Kidney glomerular epithelial cell (primary cell): ENCODE results near the gene CDK19.
A peak's percentile ranks its signal among the peaks of the same experiment; 100 is the strongest.

Source experiments
- DNase-seq: peaks from one replicate; lab custom pipeline; 2025; lab: John Stamatoyannopoulos, UW

The CDK19 gene

GRCh38 chr6:110703010-110703905 lies 112.0 kb downstream of the CDK19 start:
- no peak for DNase-seq

- no peak for DNase-seq
Observed at GRCh38 chr6:110699780-110700179, 115.5 kb downstream of the CDK19 start.

GRCh38 chr6:110693994-110694393 lies 121.3 kb downstream of the CDK19 start:
- DNase-seq: no peak

GRCh38 chr6:110693296-110693695 lies 122.0 kb downstream of the CDK19 start:
- DNase-seq: no peak

- no peak for DNase-seq
Observed at GRCh38 chr6:110690916-110691315, 124.4 kb downstream of the CDK19 start.

- DNase-seq: no peak
Observed at GRCh38 chr6:110690106-110690654, 125.1 kb downstream of the CDK19 start.

- no peak for DNase-seq
Observed at GRCh38 chr6:110689275-110689935, 125.9 kb downstream of the CDK19 start.

- DNase-seq: no peak
Observed at GRCh38 chr6:110688661-110689268, 126.5 kb downstream of the CDK19 start.

GRCh38 chr6:110687326-110687725 lies 127.9 kb downstream of the CDK19 start:
- no peak for DNase-seq

GRCh38 chr6:110683241-110683640 lies 132.0 kb downstream of the CDK19 start:
- DNase-seq: no peak

- peak; percentile 79 for DNase-seq
Observed at GRCh38 chr6:110682460-110682853, 132.8 kb downstream of the CDK19 start.

- DNase-seq: no peak
Observed at GRCh38 chr6:110681543-110682459, 133.5 kb downstream of the CDK19 start.

- DNase-seq: no peak
Observed at GRCh38 chr6:110676396-110676795, 138.9 kb downstream of the CDK19 start.

- DNase-seq: no peak
Observed at GRCh38 chr6:110674096-110674495, 141.2 kb downstream of the CDK19 start.

GRCh38 chr6:110672122-110672521 lies 143.1 kb downstream of the CDK19 start:
- DNase-seq: no peak

GRCh38 chr6:110671447-110671846 lies 143.8 kb downstream of the CDK19 start:
- DNase-seq: no peak

GRCh38 chr6:110665600-110665999 lies 149.7 kb downstream of the CDK19 start:
- DNase-seq: no peak

- no peak for DNase-seq
Observed at GRCh38 chr6:110664933-110665332, 150.3 kb downstream of the CDK19 start.

- DNase-seq: no peak
Observed at GRCh38 chr6:110662490-110663211, 152.6 kb downstream of the CDK19 start.

- no peak for DNase-seq
Observed at GRCh38 chr6:110661414-110661813, 153.9 kb downstream of the CDK19 start.
